ENCODE results near the gene HMG20B.
A peak's percentile ranks its signal among the peaks of the same experiment; 100 is the strongest.

HMG20B gene

DNA sequence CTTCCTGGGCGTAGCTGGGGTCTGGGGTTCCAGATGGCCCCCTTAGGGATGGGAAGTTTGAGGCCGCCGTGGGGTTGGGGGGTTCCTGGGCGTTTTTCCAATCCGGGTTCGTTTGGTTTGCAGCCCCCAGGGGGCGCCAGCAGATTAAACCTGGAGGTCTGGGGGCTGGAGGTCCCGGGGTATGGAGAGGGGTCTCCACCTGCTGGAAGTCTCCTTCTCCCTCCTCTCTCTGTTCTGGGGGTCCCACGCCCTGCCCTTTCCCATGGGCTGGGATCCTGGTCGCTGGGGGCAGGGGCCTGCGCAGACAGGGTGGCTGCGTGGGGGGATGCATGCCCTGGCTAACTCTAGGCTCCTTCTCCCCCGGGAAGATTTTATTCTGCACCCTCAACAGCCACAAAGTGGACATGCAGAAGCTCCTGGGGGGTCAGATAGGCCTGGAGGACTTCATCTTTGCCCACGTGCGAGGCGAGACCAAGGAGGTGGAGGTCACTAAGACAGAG, 13.4 kb downstream of the HMG20B start:
- no peak overlapping the region for H3K4me3 ChIP-seq (ENCODE audit: control insufficient read depth, low read depth, low read length)
- no peak for DNase-seq (ENCODE audit: low read depth)
- TF ChIP-seq, protein P1, sequence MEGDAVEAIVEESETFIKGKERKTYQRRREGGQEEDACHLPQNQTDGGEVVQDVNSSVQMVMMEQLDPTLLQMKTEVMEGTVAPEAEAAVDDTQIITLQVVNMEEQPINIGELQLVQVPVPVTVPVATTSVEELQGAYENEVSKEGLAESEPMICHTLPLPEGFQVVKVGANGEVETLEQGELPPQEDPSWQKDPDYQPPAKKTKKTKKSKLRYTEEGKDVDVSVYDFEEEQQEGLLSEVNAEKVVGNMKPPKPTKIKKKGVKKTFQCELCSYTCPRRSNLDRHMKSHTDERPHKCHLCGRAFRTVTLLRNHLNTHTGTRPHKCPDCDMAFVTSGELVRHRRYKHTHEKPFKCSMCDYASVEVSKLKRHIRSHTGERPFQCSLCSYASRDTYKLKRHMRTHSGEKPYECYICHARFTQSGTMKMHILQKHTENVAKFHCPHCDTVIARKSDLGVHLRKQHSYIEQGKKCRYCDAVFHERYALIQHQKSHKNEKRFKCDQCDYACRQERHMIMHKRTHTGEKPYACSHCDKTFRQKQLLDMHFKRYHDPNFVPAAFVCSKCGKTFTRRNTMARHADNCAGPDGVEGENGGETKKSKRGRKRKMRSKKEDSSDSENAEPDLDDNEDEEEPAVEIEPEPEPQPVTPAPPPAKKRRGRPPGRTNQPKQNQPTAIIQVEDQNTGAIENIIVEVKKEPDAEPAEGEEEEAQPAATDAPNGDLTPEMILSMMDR (conservative IDR thresholded peaks at IDR 0.05; ENCODE audit: control insufficient read depth, insufficient read depth, low read depth, low read length) = peak; percentile 33

DNA sequence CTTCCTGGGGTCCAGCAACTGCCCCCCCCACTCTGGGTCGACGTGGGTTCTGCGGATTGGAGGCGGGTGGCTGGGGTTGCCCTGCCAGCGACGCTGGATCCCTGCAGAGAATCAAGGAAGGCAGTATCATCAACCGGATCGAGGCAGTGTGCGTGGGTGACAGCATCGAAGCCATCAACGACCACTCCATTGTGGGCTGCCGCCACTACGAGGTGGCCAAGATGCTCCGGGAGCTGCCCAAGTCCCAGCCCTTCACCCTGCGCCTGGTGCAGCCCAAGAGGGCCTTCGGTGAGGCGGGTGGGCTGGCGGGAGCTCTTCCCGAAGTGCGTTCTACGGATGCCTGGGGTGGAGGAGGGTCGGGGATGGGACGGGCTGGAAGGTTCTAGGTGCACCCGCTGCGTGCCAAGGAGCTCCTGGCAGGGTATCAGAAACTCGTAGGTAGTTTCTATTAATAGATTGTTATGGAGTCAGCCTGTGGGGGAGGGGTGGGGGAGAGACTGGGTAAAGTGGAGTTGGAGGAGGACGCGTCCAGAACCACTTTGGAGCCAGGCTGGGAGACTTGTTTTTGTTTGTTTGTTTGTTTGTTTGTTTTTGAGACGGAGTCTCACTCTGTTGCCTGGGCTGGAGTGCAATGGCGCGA, 14.1 kb downstream of the HMG20B start:
- TF ChIP-seq, protein P1 (conservative IDR thresholded peaks at IDR 0.05; ENCODE audit: control insufficient read depth, insufficient read depth, low read depth, low read length) = no peak
- DNase-seq (ENCODE audit: low read depth) = no peak
- no peak overlapping the region for H3K4me3 ChIP-seq (ENCODE audit: control insufficient read depth, low read depth, low read length)

DNA sequence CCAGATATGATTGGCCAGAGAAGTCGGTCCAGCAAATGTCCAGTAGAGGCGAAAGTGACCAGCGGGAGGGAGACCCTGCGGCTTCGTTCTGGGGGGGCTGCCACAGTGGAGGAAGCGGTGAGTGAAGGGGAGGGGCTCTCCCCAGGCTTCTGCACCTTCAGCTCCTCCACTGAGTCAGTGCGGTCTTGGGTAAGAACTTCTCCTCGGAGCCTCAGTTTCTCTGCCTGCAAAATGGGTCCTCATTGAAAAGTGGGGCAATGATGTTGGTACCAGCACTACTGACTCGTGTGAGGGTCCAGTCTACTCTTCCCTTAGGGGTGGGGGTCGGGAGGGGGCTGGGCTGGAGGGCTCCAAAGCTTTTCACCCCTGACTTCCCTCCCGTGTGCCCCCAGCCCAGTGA, 16.7 kb downstream of the HMG20B start:
- TF ChIP-seq, protein P1 (conservative IDR thresholded peaks at IDR 0.05; ENCODE audit: control insufficient read depth, insufficient read depth, low read depth, low read length) = no peak
- no peak for DNase-seq (ENCODE audit: low read depth)
- no peak overlapping the region for H3K4me3 ChIP-seq (ENCODE audit: control insufficient read depth, low read depth, low read length)

DNA sequence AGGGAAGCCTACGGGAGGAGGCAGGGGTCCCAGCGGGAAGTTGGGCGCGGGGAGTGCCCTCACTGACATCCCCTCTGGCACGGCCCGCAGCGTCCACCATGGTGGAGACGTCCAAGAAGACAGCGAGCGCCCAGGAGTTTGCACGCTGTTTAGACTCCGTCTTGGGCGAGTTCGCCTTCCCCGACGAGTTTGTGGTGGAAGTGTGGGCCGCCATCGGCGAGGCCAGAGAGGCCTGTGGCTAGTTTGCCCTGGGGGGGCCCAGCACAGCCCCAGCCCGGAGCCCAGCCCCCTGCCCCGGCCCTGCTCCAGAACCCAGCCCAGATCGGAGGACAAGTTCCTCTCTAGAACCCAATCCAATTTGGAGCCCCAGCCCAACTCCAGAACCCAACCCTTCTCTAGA, 17.2 kb downstream of the HMG20B start:
- no peak for DNase-seq (ENCODE audit: low read depth)
- TF ChIP-seq, protein P1 (conservative IDR thresholded peaks at IDR 0.05; ENCODE audit: control insufficient read depth, insufficient read depth, low read depth, low read length) = no peak
- H3K4me3 ChIP-seq (ENCODE audit: control insufficient read depth, low read depth, low read length) = no peak overlapping the region

DNA sequence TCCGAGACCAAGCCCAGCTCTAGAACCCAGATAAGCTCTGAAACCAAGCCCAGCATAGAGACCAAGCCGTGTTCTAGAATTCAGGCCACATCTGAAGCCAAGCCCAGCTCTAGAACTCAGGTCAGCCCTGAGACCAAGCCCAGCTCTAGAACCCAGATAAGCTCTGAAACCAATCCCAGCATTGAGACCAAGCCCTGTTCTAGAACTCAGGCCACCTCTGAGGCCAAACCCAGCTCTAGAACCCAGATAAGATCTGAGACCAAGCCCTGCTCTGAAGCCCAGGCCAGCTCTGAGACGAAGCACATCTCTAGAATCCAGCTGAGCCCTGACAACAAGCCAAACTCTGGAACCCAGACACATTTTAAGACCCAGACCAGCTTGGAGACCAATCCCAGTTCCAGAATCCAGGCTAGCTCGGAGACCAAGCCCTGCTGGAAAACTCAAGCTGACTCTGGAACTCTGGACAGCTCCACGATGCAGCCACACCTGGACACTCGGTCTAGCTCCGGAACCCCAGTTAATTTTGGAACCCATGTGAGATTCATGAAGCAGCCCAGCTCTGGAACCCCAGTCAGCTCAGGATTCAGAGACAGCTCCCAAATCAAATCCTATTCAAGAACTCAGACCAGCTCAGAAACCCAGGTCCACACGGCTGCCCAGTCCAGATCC, 18.4 kb downstream of the HMG20B start:
- H3K4me3 ChIP-seq (ENCODE audit: control insufficient read depth, low read depth, low read length) = no peak overlapping the region
- TF ChIP-seq, protein P1 (conservative IDR thresholded peaks at IDR 0.05; ENCODE audit: control insufficient read depth, insufficient read depth, low read depth, low read length) = no peak
- no peak for DNase-seq (ENCODE audit: low read depth)

DNA sequence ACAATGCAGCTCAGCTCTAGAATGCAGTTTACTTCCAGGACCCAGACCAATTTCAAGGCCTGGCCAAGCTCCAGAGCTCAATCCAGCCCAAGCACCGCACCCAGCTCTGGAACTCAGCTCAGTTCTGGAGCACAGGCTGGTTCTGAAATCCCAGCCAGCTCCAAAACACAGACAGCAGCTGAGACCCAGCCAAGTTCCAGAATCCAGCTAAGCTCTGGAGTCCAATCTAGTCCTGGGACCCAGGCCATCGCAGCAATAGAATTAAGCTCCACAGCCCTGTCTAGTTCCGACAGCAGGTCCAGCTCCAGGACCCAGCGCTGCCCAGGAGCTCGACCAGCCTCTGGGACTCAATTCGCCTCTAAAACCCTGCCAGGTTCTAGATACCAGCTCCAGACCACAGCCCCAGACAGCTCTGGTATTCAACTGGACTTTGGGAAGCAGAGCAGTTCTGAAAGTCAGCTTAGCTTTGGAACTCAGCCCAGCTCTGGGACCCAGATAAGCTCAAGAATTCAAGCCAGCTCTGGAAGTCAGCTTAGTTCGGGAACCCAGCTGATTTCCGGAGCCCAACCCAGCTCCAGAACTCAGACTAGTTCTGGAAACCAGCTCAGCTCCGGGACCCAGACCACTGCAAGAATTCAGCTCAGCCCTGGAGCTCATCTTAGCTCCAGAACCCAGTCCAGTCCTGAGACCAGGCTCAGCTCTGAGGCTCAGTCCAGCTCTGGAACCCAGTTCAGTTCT, 19.3 kb downstream of the HMG20B start:
- no peak overlapping the region for H3K4me3 ChIP-seq (ENCODE audit: control insufficient read depth, low read depth, low read length)
- TF ChIP-seq, protein P1 (conservative IDR thresholded peaks at IDR 0.05; ENCODE audit: control insufficient read depth, insufficient read depth, low read depth, low read length) = no peak
- no peak for DNase-seq (ENCODE audit: low read depth)

Measured in fibroblast of mammary gland (primary cell).